WTC11 (cell line): Measurements from ENCODE around the gene AHRR. TPM values are rescaled to one million over a fixed set of nuclear protein-coding genes. Genes with fewer than 3 reads are reported as not detected.

Source experiments
- ATAC-seq: fragments of 200-7000 bp; cut with Tn5 transposase; 2 replicates; pipeline ENCODE4 v1.10.0; 2021; ENCODE audit warnings: mild to moderate bottlenecking, moderate library complexity
- CTCF ChIA-PET: fragments of 300-600 bp; sonication (Branson Sonifier 250); formaldehyde crosslinking; loops from one replicate; lab custom pipeline; 2021; ENCODE audit warnings: antibody characterized with exemption; lab: Charles Lee
- POLR2A ChIA-PET: fragments of 350-600 bp; sonication (Branson Sonifier 250); formaldehyde crosslinking; loops from one replicate; lab custom pipeline; 2021; ENCODE audit warnings: antibody characterized with exemption; lab: Charles Lee
- DNase-seq: peaks from one replicate; pipeline ENCODE4 v3.0.0; 2021; ENCODE audit warnings: low spot score
- H3K27ac Mint-ChIP-seq: 2 replicates; pipeline ENCODE4 v1.8.0; 2021; ENCODE audit warnings: mixed read lengths
- H3K27me3 Mint-ChIP-seq: 2 replicates; pipeline ENCODE4 v1.8.0; 2021; ENCODE audit warnings: low read depth, mild to moderate bottlenecking, moderate library complexity, mixed read lengths
- H3K36me3 Mint-ChIP-seq: 2 replicates; pipeline ENCODE4 v1.8.0; 2021; ENCODE audit warnings: mixed read lengths
- H3K4me1 Mint-ChIP-seq: 2 replicates; pipeline ENCODE4 v1.8.0; 2022; ENCODE audit warnings: mixed read lengths
- H3K4me3 Mint-ChIP-seq: 2 replicates; pipeline ENCODE4 v1.8.0; 2021; ENCODE audit warnings: mild to moderate bottlenecking, moderate library complexity, mixed read lengths
- H3K9me3 Mint-ChIP-seq: 2 replicates; pipeline ENCODE4 v1.8.0; 2021; ENCODE audit warnings: mixed read lengths
- CREM ChIP-seq: sonication (generic); formaldehyde crosslinking; IDR thresholded peaks from 2 replicates; pipeline ENCODE4 v1.8.1; 2022; ENCODE audit warnings: mild to moderate bottlenecking, missing genetic modification reagents, moderate library complexity
- FOXK1 ChIP-seq: sonication (generic); formaldehyde crosslinking; IDR thresholded peaks from 2 replicates; pipeline ENCODE4 v1.8.0; 2022; ENCODE audit warnings: mild to moderate bottlenecking, moderate library complexity, missing genetic modification reagents
- FOXP1 ChIP-seq: sonication (generic); formaldehyde crosslinking; IDR thresholded peaks from 2 replicates; pipeline ENCODE4 v1.8.0; 2022; ENCODE audit warnings: missing genetic modification reagents, mild to moderate bottlenecking, moderate library complexity, borderline replicate concordance
- NFATC4 ChIP-seq: fragments of 250-450 bp; sonication (Bioruptor Pico); IDR thresholded peaks from 2 replicates; pipeline ENCODE4 v1.9.0; 2021; ENCODE audit warnings: mild to moderate bottlenecking
- NFE2L1 ChIP-seq: sonication (generic); formaldehyde crosslinking; IDR thresholded peaks from 2 replicates; pipeline ENCODE4 v1.8.1; 2023; ENCODE audit warnings: missing genetic modification reagents
- NR3C1 ChIP-seq: sonication (generic); formaldehyde crosslinking; conservative IDR thresholded peaks from 2 replicates; pipeline ENCODE4 v1.8.1; 2023; ENCODE audit warnings: low read depth, mild to moderate bottlenecking, missing genetic modification reagents
- SMAD4 ChIP-seq: sonication (generic); formaldehyde crosslinking; IDR thresholded peaks from 2 replicates; pipeline ENCODE4 v1.8.0; 2022; ENCODE audit warnings: mild to moderate bottlenecking, missing genetic modification reagents
- SOX15 ChIP-seq: fragments of 250-450 bp; sonication (Bioruptor Pico); IDR thresholded peaks from 2 replicates; pipeline ENCODE4 v1.9.0; 2021; ENCODE audit warnings: mild to moderate bottlenecking
- ZNF232 ChIP-seq: sonication (generic); formaldehyde crosslinking; IDR thresholded peaks from 2 replicates; pipeline ENCODE4 v1.8.0; 2022; ENCODE audit warnings: mild to moderate bottlenecking, missing genetic modification reagents
- total RNA-seq: library from RNA; stranded (reverse); gene quantifications from 3 replicates; pipeline ENCODE4 v1.2.3, GENCODE V29; 2021
- TF ChIP-seq, protein P1 (sequence below): sonication (generic); formaldehyde crosslinking; conservative IDR thresholded peaks from 2 replicates; pipeline ENCODE4 v1.8.1; 2023; ENCODE audit warnings: mild to moderate bottlenecking, low read depth, missing genetic modification reagents, moderate library complexity
- TF ChIP-seq, protein P2 (sequence below): fragments of 200-600 bp; IDR thresholded peaks from 2 replicates; pipeline ENCODE4 v1.8.0; 2022; ENCODE audit warnings: antibody characterized with exemption
- TF ChIP-seq, protein P3 (sequence below): sonication (generic); formaldehyde crosslinking; IDR thresholded peaks from 2 replicates; pipeline ENCODE4 v1.8.1; 2023; ENCODE audit warnings: mild to moderate bottlenecking, missing genetic modification reagents
- TF ChIP-seq, protein P4 (sequence below): sonication (generic); formaldehyde crosslinking; IDR thresholded peaks from 2 replicates; pipeline ENCODE4 v1.8.0; 2023; ENCODE audit warnings: missing genetic modification reagents
- TF ChIP-seq, protein P5 (sequence below): sonication (generic); formaldehyde crosslinking; IDR thresholded peaks from 2 replicates; pipeline ENCODE4 v1.8.0; 2023; ENCODE audit warnings: missing genetic modification reagents, mild to moderate bottlenecking, borderline replicate concordance

The AHRR gene
- total RNA-seq, 1 experiment from 2014 or later, result 4.5 TPM

DNA sequence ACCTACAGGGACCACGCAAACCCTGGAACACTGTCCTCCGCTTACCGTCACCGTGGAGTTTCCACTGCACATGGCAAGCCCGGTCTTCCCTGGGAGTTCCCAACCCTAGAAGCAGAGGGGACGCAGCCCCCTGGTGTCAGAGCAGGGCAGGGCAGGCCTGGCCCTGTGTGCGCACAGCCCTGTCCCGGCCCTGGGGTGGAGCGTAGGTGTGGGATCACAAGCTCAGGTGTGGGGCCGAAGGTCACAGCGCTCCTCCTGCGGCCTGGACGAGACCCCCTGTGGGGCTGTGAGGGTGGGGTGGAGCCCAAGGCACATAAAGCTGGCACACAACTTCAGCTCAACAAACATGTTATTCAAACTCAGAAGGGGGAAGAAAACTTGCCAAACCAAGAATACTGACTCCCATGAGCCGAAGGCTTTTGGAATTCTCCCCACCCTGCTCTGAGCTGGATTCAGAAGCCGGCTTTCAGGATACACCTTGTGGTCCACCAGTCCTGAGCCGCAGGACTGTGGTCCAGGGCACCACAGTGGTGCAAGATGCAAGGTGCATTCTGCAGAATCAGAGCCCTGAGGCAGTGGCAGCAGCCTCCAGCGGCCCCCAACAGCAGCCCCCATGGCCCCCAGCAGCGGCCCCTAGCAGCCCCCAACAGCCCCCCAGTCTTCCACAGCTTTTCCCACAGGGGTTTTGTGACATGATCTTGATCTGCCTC is 109.6 kb downstream of the AHRR start (continued):
- TF ChIP-seq, protein P1, sequence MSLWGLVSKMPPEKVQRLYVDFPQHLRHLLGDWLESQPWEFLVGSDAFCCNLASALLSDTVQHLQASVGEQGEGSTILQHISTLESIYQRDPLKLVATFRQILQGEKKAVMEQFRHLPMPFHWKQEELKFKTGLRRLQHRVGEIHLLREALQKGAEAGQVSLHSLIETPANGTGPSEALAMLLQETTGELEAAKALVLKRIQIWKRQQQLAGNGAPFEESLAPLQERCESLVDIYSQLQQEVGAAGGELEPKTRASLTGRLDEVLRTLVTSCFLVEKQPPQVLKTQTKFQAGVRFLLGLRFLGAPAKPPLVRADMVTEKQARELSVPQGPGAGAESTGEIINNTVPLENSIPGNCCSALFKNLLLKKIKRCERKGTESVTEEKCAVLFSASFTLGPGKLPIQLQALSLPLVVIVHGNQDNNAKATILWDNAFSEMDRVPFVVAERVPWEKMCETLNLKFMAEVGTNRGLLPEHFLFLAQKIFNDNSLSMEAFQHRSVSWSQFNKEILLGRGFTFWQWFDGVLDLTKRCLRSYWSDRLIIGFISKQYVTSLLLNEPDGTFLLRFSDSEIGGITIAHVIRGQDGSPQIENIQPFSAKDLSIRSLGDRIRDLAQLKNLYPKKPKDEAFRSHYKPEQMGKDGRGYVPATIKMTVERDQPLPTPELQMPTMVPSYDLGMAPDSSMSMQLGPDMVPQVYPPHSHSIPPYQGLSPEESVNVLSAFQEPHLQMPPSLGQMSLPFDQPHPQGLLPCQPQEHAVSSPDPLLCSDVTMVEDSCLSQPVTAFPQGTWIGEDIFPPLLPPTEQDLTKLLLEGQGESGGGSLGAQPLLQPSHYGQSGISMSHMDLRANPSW (CRISPR knock-in tag), result no peak
- no peak for TF ChIP-seq CREM (CRISPR knock-in tag)
- TF ChIP-seq, protein P2, sequence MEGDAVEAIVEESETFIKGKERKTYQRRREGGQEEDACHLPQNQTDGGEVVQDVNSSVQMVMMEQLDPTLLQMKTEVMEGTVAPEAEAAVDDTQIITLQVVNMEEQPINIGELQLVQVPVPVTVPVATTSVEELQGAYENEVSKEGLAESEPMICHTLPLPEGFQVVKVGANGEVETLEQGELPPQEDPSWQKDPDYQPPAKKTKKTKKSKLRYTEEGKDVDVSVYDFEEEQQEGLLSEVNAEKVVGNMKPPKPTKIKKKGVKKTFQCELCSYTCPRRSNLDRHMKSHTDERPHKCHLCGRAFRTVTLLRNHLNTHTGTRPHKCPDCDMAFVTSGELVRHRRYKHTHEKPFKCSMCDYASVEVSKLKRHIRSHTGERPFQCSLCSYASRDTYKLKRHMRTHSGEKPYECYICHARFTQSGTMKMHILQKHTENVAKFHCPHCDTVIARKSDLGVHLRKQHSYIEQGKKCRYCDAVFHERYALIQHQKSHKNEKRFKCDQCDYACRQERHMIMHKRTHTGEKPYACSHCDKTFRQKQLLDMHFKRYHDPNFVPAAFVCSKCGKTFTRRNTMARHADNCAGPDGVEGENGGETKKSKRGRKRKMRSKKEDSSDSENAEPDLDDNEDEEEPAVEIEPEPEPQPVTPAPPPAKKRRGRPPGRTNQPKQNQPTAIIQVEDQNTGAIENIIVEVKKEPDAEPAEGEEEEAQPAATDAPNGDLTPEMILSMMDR, result peak; percentile 77
- TF ChIP-seq, protein P3, sequence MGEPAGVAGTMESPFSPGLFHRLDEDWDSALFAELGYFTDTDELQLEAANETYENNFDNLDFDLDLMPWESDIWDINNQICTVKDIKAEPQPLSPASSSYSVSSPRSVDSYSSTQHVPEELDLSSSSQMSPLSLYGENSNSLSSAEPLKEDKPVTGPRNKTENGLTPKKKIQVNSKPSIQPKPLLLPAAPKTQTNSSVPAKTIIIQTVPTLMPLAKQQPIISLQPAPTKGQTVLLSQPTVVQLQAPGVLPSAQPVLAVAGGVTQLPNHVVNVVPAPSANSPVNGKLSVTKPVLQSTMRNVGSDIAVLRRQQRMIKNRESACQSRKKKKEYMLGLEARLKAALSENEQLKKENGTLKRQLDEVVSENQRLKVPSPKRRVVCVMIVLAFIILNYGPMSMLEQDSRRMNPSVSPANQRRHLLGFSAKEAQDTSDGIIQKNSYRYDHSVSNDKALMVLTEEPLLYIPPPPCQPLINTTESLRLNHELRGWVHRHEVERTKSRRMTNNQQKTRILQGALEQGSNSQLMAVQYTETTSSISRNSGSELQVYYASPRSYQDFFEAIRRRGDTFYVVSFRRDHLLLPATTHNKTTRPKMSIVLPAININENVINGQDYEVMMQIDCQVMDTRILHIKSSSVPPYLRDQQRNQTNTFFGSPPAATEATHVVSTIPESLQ, result no peak
- TF ChIP-seq, protein P4, sequence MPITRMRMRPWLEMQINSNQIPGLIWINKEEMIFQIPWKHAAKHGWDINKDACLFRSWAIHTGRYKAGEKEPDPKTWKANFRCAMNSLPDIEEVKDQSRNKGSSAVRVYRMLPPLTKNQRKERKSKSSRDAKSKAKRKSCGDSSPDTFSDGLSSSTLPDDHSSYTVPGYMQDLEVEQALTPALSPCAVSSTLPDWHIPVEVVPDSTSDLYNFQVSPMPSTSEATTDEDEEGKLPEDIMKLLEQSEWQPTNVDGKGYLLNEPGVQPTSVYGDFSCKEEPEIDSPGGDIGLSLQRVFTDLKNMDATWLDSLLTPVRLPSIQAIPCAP (CRISPR knock-in tag), result no peak

DNA sequence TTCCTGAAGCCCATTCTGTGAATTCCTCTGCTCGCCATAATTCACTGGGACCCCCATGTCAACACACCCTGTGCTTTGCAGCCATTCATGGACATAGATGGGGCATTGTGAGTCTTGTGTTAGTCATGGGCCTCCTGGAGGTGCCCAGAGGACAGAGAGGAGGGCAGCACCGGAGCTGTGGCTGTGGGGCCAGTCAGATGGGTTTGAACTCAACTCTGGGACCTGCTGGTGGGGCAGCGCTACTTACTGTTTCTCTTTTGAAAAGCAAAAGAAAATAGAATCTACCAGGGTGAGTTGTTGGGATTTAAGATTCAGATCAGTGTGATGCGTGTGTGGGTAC is 110.2 kb downstream of the AHRR start:
- ATAC-seq (no peak), DNase-seq (no peak)
- Mint-ChIP-seq H3K27me3 (no peaks in the 10 kb centered on the region), H3K36me3 (peaks cover 3% of the 10 kb centered on the region; the same call in 1 of the 2 replicates), H3K4me3 (no peak overlapping the region), H3K27ac (peak overlapping the region; percentile 60; the same call in 1 of the 2 replicates), H3K9me3 (peaks cover 9% of the 10 kb centered on the region; the same call in 1 of the 2 replicates), H3K4me1 (peaks cover 4% of the 10 kb centered on the region; the same call in 1 of the 2 replicates)
- TF ChIP-seq NFE2L1 (no peak), SOX15 (CRISPR knock-in tag) (no peak), ZNF232 (CRISPR knock-in tag) (no peak), CREM (CRISPR knock-in tag) (no peak), SMAD4 (CRISPR knock-in tag) (no peak), NR3C1 (CRISPR knock-in tag) (no peak), FOXP1 (CRISPR knock-in tag) (no peak)
- POLR2A ChIA-PET, result interaction anchor here (0.6 kb wide), 1 partner anchor 17 kb away, joined by 3 read pairs; no protein-coding TSS in a partner anchor
- CTCF ChIA-PET, result interaction anchor here (0.5 to 8.8 kb wide), 46 partner anchors 8 to 882 kb away, joined by 3 to 73 read pairs (median 5); partner anchors contain the start of genes AHRR and EXOC3

DNA sequence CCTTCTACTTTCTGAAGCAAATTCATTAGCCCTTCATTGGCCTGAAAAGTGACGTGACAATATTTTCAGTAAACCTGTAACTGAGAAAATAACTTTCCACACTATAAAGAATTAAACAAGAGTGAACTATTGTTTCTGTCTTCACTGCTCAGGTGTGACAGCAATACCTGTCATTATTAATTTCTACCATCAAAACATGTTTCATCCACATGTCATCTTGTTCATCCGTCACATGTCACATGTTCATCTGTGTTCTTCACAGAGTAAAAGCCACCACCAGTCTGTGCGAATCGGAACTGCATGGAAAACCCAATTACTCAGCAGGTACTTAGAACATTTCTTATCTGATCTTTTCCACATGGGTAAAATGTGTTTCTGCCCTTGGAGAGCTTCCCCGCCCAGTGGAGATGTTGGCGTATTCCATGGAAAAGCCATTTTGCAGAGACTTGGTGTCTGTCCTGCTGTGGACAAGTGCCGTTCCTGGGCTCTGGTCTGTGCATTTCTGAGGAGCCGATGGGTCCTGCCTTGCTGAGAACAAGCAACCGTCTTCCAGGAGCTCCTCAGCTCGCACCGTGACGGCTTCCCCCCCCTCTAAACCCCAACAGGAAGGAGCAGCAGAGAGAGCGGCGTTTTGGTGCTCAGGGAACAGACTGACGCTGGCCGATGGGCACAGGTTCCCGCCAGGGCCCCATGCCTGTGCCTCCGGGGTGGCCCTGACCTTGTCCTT is 110.8 kb downstream of the AHRR start:
- CTCF ChIA-PET, result interaction anchor here (0.8 to 8.8 kb wide), 5 partner anchors 13 to 115 kb away, joined by 5 to 73 read pairs (median 33); no protein-coding TSS in a partner anchor
- DNase-seq, result no peak
- Mint-ChIP-seq H3K4me3 (no peak overlapping the region), H3K36me3 (peaks cover 3% of the 10 kb centered on the region; the same call in 1 of the 2 replicates), H3K27me3 (no peaks in the 10 kb centered on the region), H3K9me3 (0 out of 2 replicates have a peak, but pooled peaks cover 6% of the 10 kb centered on the region), H3K4me1 (peaks cover 4% of the 10 kb centered on the region; the same call in 1 of the 2 replicates), H3K27ac (no peak overlapping the region)
- POLR2A ChIA-PET, result no interaction called here
- no peak for ATAC-seq
- no peak for TF ChIP-seq FOXK1 (CRISPR knock-in tag)
- TF ChIP-seq, protein P5, sequence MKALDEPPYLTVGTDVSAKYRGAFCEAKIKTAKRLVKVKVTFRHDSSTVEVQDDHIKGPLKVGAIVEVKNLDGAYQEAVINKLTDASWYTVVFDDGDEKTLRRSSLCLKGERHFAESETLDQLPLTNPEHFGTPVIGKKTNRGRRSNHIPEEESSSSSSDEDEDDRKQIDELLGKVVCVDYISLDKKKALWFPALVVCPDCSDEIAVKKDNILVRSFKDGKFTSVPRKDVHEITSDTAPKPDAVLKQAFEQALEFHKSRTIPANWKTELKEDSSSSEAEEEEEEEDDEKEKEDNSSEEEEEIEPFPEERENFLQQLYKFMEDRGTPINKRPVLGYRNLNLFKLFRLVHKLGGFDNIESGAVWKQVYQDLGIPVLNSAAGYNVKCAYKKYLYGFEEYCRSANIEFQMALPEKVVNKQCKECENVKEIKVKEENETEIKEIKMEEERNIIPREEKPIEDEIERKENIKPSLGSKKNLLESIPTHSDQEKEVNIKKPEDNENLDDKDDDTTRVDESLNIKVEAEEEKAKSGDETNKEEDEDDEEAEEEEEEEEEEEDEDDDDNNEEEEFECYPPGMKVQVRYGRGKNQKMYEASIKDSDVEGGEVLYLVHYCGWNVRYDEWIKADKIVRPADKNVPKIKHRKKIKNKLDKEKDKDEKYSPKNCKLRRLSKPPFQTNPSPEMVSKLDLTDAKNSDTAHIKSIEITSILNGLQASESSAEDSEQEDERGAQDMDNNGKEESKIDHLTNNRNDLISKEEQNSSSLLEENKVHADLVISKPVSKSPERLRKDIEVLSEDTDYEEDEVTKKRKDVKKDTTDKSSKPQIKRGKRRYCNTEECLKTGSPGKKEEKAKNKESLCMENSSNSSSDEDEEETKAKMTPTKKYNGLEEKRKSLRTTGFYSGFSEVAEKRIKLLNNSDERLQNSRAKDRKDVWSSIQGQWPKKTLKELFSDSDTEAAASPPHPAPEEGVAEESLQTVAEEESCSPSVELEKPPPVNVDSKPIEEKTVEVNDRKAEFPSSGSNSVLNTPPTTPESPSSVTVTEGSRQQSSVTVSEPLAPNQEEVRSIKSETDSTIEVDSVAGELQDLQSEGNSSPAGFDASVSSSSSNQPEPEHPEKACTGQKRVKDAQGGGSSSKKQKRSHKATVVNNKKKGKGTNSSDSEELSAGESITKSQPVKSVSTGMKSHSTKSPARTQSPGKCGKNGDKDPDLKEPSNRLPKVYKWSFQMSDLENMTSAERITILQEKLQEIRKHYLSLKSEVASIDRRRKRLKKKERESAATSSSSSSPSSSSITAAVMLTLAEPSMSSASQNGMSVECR, result no peak
- TF ChIP-seq NFATC4 (CRISPR knock-in tag), result no peak
